ENCODE measurements around the gene KCNJ8.

Gene KCNJ8

GRCh38 chr12:21774358-21775132, at the start of gene KCNJ8:
TSS of gene KCNJ8 (minus strand) at chr12:21774706. CDS start at chr12:21773616, 1,090 bp downstream.
- no peak for DNase-seq (ENCODE audit: low read depth)
- H3K4me3 ChIP-seq (ENCODE audit: low read depth, low read length) = no peak within 1 kb of the TSS
- TF ChIP-seq, protein P1, sequence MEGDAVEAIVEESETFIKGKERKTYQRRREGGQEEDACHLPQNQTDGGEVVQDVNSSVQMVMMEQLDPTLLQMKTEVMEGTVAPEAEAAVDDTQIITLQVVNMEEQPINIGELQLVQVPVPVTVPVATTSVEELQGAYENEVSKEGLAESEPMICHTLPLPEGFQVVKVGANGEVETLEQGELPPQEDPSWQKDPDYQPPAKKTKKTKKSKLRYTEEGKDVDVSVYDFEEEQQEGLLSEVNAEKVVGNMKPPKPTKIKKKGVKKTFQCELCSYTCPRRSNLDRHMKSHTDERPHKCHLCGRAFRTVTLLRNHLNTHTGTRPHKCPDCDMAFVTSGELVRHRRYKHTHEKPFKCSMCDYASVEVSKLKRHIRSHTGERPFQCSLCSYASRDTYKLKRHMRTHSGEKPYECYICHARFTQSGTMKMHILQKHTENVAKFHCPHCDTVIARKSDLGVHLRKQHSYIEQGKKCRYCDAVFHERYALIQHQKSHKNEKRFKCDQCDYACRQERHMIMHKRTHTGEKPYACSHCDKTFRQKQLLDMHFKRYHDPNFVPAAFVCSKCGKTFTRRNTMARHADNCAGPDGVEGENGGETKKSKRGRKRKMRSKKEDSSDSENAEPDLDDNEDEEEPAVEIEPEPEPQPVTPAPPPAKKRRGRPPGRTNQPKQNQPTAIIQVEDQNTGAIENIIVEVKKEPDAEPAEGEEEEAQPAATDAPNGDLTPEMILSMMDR (IDR thresholded peaks at IDR 0.05; ENCODE audit: insufficient read depth, low read depth, low read length, missing control alignments) = no peak

GRCh38 chr12:21823581-21823980, 49.1 kb upstream of the KCNJ8 start:
- TF ChIP-seq, protein P1 (IDR thresholded peaks at IDR 0.05; ENCODE audit: insufficient read depth, low read depth, low read length, missing control alignments) = no peak
- no peak for DNase-seq (ENCODE audit: low read depth)
- no peak overlapping the region for H3K4me3 ChIP-seq (ENCODE audit: low read depth, low read length)

GRCh38 chr12:21819678-21820077, 45.2 kb upstream of the KCNJ8 start:
- DNase-seq (ENCODE audit: low read depth) = no peak
- TF ChIP-seq, protein P1 (IDR thresholded peaks at IDR 0.05; ENCODE audit: insufficient read depth, low read depth, low read length, missing control alignments) = no peak

DNA sequence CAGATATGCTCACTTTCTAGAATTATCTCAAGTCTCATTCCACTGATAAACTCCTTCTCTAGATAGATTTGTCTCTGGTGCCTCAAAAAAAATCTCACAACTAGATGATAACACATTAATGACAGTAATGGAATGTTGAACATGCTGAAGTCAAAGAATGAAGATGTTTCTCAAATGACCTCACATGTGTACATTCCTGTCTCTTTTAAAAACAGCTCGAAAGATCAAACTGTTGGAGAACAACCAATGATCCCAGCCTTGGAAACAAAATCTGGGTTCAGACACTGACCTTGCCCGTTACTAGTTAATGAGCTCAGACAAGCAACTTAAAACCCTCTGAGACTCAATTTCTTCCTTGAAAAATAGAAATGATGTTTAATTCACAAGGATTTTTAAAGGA, 44.7 kb upstream of the KCNJ8 start:
- TF ChIP-seq, protein P1 (IDR thresholded peaks at IDR 0.05; ENCODE audit: insufficient read depth, low read depth, low read length, missing control alignments) = no peak
- DNase-seq (ENCODE audit: low read depth) = no peak
- H3K4me3 ChIP-seq (ENCODE audit: low read depth, low read length) = no peak overlapping the region

More at GRCh38 chr12:21819678-21820077, 45.2 kb upstream of the KCNJ8 start:
- no peak overlapping the region for H3K4me3 ChIP-seq (ENCODE audit: low read depth, low read length)

GRCh38 chr12:21818627-21819026, 44.1 kb upstream of the KCNJ8 start:
- no peak overlapping the region for H3K4me3 ChIP-seq (ENCODE audit: low read depth, low read length)
- no peak for DNase-seq (ENCODE audit: low read depth)
- TF ChIP-seq, protein P1 (IDR thresholded peaks at IDR 0.05; ENCODE audit: insufficient read depth, low read depth, low read length, missing control alignments) = no peak

GRCh38 chr12:21815306-21816062, 41.0 kb upstream of the KCNJ8 start:
- no peak for DNase-seq (ENCODE audit: low read depth)
- TF ChIP-seq, protein P1 (IDR thresholded peaks at IDR 0.05; ENCODE audit: insufficient read depth, low read depth, low read length, missing control alignments) = no peak
- no peak overlapping the region for H3K4me3 ChIP-seq (ENCODE audit: low read depth, low read length)
